ENCODE measurements around the gene FEZF1. TPM values are rescaled to one million over a fixed set of nuclear protein-coding genes. Genes with fewer than 3 reads are reported as not detected.

FEZF1 gene
- polyA plus RNA-seq, 1 experiment: not detected

GRCh38 chr7:122256046-122256445, 48.5 kb downstream of the FEZF1 start:
- no peak for TF ChIP-seq CTCF (IDR thresholded peaks at IDR 0.05; ENCODE audit: insufficient read depth, low read depth, low read length)
- CTCF ChIA-PET: no interaction called here
- POLR2A ChIA-PET: no interaction called here
- H3K27me3 ChIP-seq (ENCODE audit: control insufficient read depth, insufficient read depth, low read length): no peaks in the 10 kb centered on the region
- no peak for DNase-seq (ENCODE audit: low read depth)
- no peak overlapping the region for H3K4me3 ChIP-seq (ENCODE audit: low read depth, low read length)
- no peaks in the 10 kb centered on the region for H3K36me3 ChIP-seq (ENCODE audit: control insufficient read depth, insufficient read depth, low read length)

GRCh38 chr7:122255454-122255853, 49.1 kb downstream of the FEZF1 start:
- TF ChIP-seq CTCF (IDR thresholded peaks at IDR 0.05; ENCODE audit: insufficient read depth, low read depth, low read length): no peak
- CTCF ChIA-PET: no interaction called here
- POLR2A ChIA-PET: no interaction called here
- no peaks in the 10 kb centered on the region for H3K36me3 ChIP-seq (ENCODE audit: control insufficient read depth, insufficient read depth, low read length)
- H3K4me3 ChIP-seq (ENCODE audit: low read depth, low read length): no peak overlapping the region
- H3K27me3 ChIP-seq (ENCODE audit: control insufficient read depth, insufficient read depth, low read length): no peaks in the 10 kb centered on the region
- DNase-seq (ENCODE audit: low read depth): no peak

Other genes with a start within 250 kb of the FEZF1 start
- 7.1 and 12.1 TPM in 2 replicates for gene AASS, start 160.5 kb downstream of the FEZF1 start, polyA plus RNA-seq (2011; rRNA removed)